HepG2 (cell line): ENCODE measurements around the gene THADA. TPM values are rescaled to one million over a fixed set of nuclear protein-coding genes. Genes with fewer than 3 reads are reported as not detected.

Experiments
- ATF4 ChIP-seq, 2 experiments: fragments of 450-650 bp in 1 of 2; sonication (generic) in 1 of 2; formaldehyde crosslinking; IDR thresholded peaks; 2 replicates each; pipeline versions ENCODE4 v1.5.0 to v1.8.0; 2020 to 2022; ENCODE audit warnings: mild to moderate bottlenecking in 1 of 2, missing genetic modification reagents in 1 of 2
- CERS6 ChIP-seq: sonication (generic); formaldehyde crosslinking; IDR thresholded peaks from 2 replicates; pipeline ENCODE4 v1.5.0; 2020; ENCODE audit warnings: missing genetic modification reagents
- FOSL2 ChIP-seq: sonication (generic); formaldehyde crosslinking; IDR thresholded peaks from 2 replicates; pipeline ENCODE4 v1.4.0; 2020; ENCODE audit warnings: missing genetic modification reagents
- HIVEP1 ChIP-seq: sonication (generic); formaldehyde crosslinking; IDR thresholded peaks from 2 replicates; pipeline ENCODE4 v1.4.0; 2020; ENCODE audit warnings: mild to moderate bottlenecking, missing genetic modification reagents
- HOMEZ ChIP-seq: IDR thresholded peaks from 2 replicates; pipeline ENCODE4 v1.6.1; 2016; ENCODE audit warnings: low read depth
- MED8 ChIP-seq: sonication (generic); formaldehyde crosslinking; IDR thresholded peaks from 2 replicates; pipeline ENCODE4 v1.8.1; 2023; ENCODE audit warnings: mild to moderate bottlenecking, missing genetic modification reagents; ENCODE audit not compliant: insufficient replicate concordance
- NR2F6 ChIP-seq, 2 experiments: IDR thresholded peaks; 2 replicates each; pipeline ENCODE4 v1.6.1; 2016; ENCODE audit warnings: antibody characterized with exemption in 1 of 2, mild to moderate bottlenecking in 1 of 2
- PAXIP1 ChIP-seq: sonication (generic); formaldehyde crosslinking; conservative IDR thresholded peaks from 2 replicates; pipeline ENCODE4 v1.4.0; 2020; ENCODE audit warnings: mild to moderate bottlenecking, missing genetic modification reagents, moderate library complexity
- RAD21 ChIP-seq: fragments of 450-650 bp; formaldehyde crosslinking; IDR thresholded peaks from 2 replicates; pipeline ENCODE4 v1.5.0; 2020; ENCODE audit warnings: mild to moderate bottlenecking
- RERE ChIP-seq: IDR thresholded peaks from 2 replicates; pipeline ENCODE4 v1.6.1; 2016; ENCODE audit warnings: low read depth, missing genetic modification reagents, missing compliant biosample characterization
- RORA ChIP-seq: sonication (generic); formaldehyde crosslinking; IDR thresholded peaks from 2 replicates; pipeline ENCODE4 v1.5.0; 2020; ENCODE audit warnings: mild to moderate bottlenecking, missing genetic modification reagents, moderate library complexity
- YY1 ChIP-seq: IDR thresholded peaks from 2 replicates; pipeline ENCODE4 v1.6.1; 2011; ENCODE audit warnings: low read length, low read depth, moderate library complexity, mild to moderate bottlenecking; ENCODE audit not compliant: insufficient read depth, insufficient replicate concordance
- ZGPAT ChIP-seq: IDR thresholded peaks from 2 replicates; pipeline ENCODE4 v1.6.1; 2016; ENCODE audit warnings: mild to moderate bottlenecking
- ZNF225 ChIP-seq: sonication (generic); formaldehyde crosslinking; IDR thresholded peaks from 2 replicates; pipeline ENCODE4 v1.4.0; 2020; ENCODE audit warnings: mild to moderate bottlenecking, missing genetic modification reagents
- ZNF746 ChIP-seq: sonication (generic); formaldehyde crosslinking; IDR thresholded peaks from 2 replicates; pipeline ENCODE4 v1.8.0; 2022; ENCODE audit warnings: mild to moderate bottlenecking, missing genetic modification reagents
- polyA plus RNA-seq, 8 experiments: library from polyadenylated mRNA; depleted of rRNA in 3 of 8; stranded (reverse) in 7 of 8; unstranded in 1 of 8; fragments of >200 nt; fragmentation: Illumina TruSeq in 4 of 8; extraction: Trizol in 4 of 8; gene quantifications; 2 replicates each; pipeline versions ENCODE4 v1.2.1 to v1.2.3, GENCODE V29; 2011 to 2016; ENCODE audit warnings: low read depth in 4 of 8, missing spikeins in 1 of 8, mixed read lengths in 1 of 8; ENCODE audit not compliant: insufficient read depth in 1 of 8
- total RNA-seq, 5 experiments: library from RNA; depleted of rRNA; stranded (reverse); fragments of >200 nt; fragmentation: Illumina TruSeq; extraction: Trizol; gene quantifications; 2 replicates each; pipeline ENCODE4 v1.2.3, GENCODE V29; 2016; ENCODE audit warnings: low read depth in 1 of 5

Gene THADA
- total and polyA plus RNA-seq, 2 of the 13 experiments (the other 11 are each of a cell fraction or from before 2014, with no cell fraction given) = 12.7 to 21.7 TPM

- TF ChIP-seq RERE (CRISPR knock-in tag) (no peak), RAD21 (peak; percentile 84), NR2F6 (IDR thresholded peaks at IDR 0.05) (no peak), NR2F6 (CRISPR knock-in tag; IDR thresholded peaks at IDR 0.05) (no peak), RORA (CRISPR knock-in tag) (no peak; the same call in 1 of the 2 replicates), MED8 (CRISPR knock-in tag) (no peak), HOMEZ (no peak), PAXIP1 (CRISPR knock-in tag) (0 out of 2 replicates have a peak, but pooled peaks have one; percentile 31), CERS6 (no peak), YY1 (no peak), ATF4 (CRISPR knock-in tag; IDR thresholded peaks at IDR 0.05) (no peak), ZGPAT (peak; percentile 29; the same call in 1 of the 2 replicates), ZNF746 (no peak), HIVEP1 (CRISPR knock-in tag) (no peak), ZNF225 (CRISPR knock-in tag) (no peak), FOSL2 (CRISPR knock-in tag) (no peak)
Measured at GRCh38 chr2:43484323-43484930, 111.4 kb downstream of the THADA start (continued).
